Spleen (tissue), 7 donors: ENCODE data around the gene SACS.

Source experiments
- CTCF ChIP-seq, 11 experiments: fragments of 200-600 bp in 7 of 11; fragments of 450-650 bp in 4 of 11; sonication (generic) in 4 of 11; IDR thresholded peaks in 8 of 11; conservative IDR thresholded peaks in 3 of 11; 1 replicate in 7 of 11; 2 replicates in 4 of 11; pipeline versions ENCODE4 v1.4.0 to v1.8.0; 2016 to 2021; ENCODE audit warnings: antibody characterized with exemption in 11 of 11, inconsistent platforms in 4 of 11, mild to moderate bottlenecking in 1 of 11
- POLR2A ChIP-seq, 3 donors: fragments of 450-650 bp; IDR thresholded peaks; one replicate each; pipeline ENCODE4 v1.5.1; 2017; ENCODE audit warnings: antibody characterized with exemption in 3 of 3, mild to moderate bottlenecking in 1 of 3
- donor health status: DM: no; HTN: no; CAD: no; lungs with moderate emphysema.
- donor health status: DM: no; HTN: no; CAD: no.
- donor health status: DM: no; HTN: no; CAD: no.

GRCh38 chr13:23399347-23399746, 34.2 kb downstream of the SACS start:
- TF ChIP-seq CTCF (IDR thresholded peaks at IDR 0.05 in 8 of 11, conservative IDR thresholded peaks at IDR 0.05 in 3 of 11) (no peak), POLR2A (IDR thresholded peaks at IDR 0.05) (no peak)
